GM18870 (cell line): ENCODE measurements around the gene TMEM150B.

Source experiments
- ATAC-seq: cut with Tn5 transposase; IDR thresholded peaks from one replicate; pipeline ENCODE4 v1.9.1; 2021; ENCODE audit warnings: moderate library complexity; ENCODE audit not compliant: unreplicated experiment

Gene TMEM150B

GRCh38 chr19:55279770-55280643, 45.1 kb downstream of the TMEM150B start, which contains the start of gene HSPBP1:
Gene HSPBP1, minus strand, starts transcription at chr19:55280110. Its CDS starts 502 bp downstream, at chr19:55279608.
- peak; percentile 71 for ATAC-seq

GRCh38 chr19:55279340-55279739, 45.8 kb downstream of the TMEM150B start:
- no peak for ATAC-seq

- ATAC-seq, result no peak
Observed at GRCh38 chr19:55278391-55279135, 46.6 kb downstream of the TMEM150B start.

GRCh38 chr19:55277494-55277893, 47.6 kb downstream of the TMEM150B start:
- ATAC-seq, result no peak

- no peak for ATAC-seq
Observed at GRCh38 chr19:55276720-55277430, 48.3 kb downstream of the TMEM150B start.

- peak; percentile 65 for ATAC-seq
Observed at GRCh38 chr19:55275851-55276719, 49.1 kb downstream of the TMEM150B start.

GRCh38 chr19:55273978-55274707, 51.0 kb downstream of the TMEM150B start:
- no peak for ATAC-seq

- no peak for ATAC-seq
Observed at GRCh38 chr19:55272142-55272541, 53.0 kb downstream of the TMEM150B start.

GRCh38 chr19:55270172-55270942, 54.8 kb downstream of the TMEM150B start:
- no peak for ATAC-seq

- no peak for ATAC-seq
Observed at GRCh38 chr19:55269299-55269698, 55.8 kb downstream of the TMEM150B start.

GRCh38 chr19:55266840-55267239, 58.3 kb downstream of the TMEM150B start:
- no peak for ATAC-seq

- no peak for ATAC-seq
Observed at GRCh38 chr19:55266404-55266803, 58.7 kb downstream of the TMEM150B start.

- ATAC-seq, result no peak
Observed at GRCh38 chr19:55265723-55266386, 59.3 kb downstream of the TMEM150B start.

- ATAC-seq, result no peak
Observed at GRCh38 chr19:55265173-55265572, 60.0 kb downstream of the TMEM150B start.

- ATAC-seq, result no peak
Observed at GRCh38 chr19:55264531-55264930, 60.6 kb downstream of the TMEM150B start.
